GM10248 (cell line): ENCODE data around the gene COL15A1.

ENCODE experiments used
- CTCF ChIA-PET: fragments of 300-600 bp; sonication (Branson Sonifier 250); formaldehyde crosslinking; extraction: SDS; loops from one replicate; lab custom pipeline; 2021; ENCODE audit warnings: antibody characterized with exemption; lab: Yijun Ruan, JAX
- POLR2A ChIA-PET: fragments of 350-650 bp; sonication (Branson Sonifier 250); formaldehyde crosslinking; extraction: SDS; loops from one replicate; lab custom pipeline; 2020; ENCODE audit warnings: antibody characterized with exemption; lab: Yijun Ruan, JAX
- DNase-seq: peaks from one replicate; pipeline ENCODE4 v3.0.0; 2012; ENCODE audit errors: extremely low spot score
- CTCF ChIP-seq: IDR thresholded peaks from 2 replicates; pipeline ENCODE4 v1.5.1; 2012; ENCODE audit warnings: mild to moderate bottlenecking, low read depth; ENCODE audit errors: extremely low read depth, missing control alignments, control extremely low read depth

COL15A1 gene

GRCh38 chr9:99103901-99104458 is 160.3 kb downstream of the COL15A1 start:
- POLR2A ChIA-PET: interaction anchor here (1.3 kb wide), 1 partner anchor 111 kb away, joined by 3 read pairs; no protein-coding TSS in a partner anchor
- DNase-seq: peak; percentile 18
- TF ChIP-seq CTCF: no peak

GRCh38 chr9:99104459-99105151 is 160.9 kb downstream of the COL15A1 start, which contains the start of gene TGFBR1:
TGFBR1 (plus strand) TSS chr9:99105113; CDS start chr9:99105206, 93 bp downstream.
- CTCF ChIA-PET: interaction anchor here (0.8 to 2.7 kb wide), 10 partner anchors 8 to 39 kb away, joined by 3 to 21 read pairs (median 8); no protein-coding TSS in a partner anchor

More at GRCh38 chr9:99103901-99104458, 160.3 kb downstream of the COL15A1 start:
- CTCF ChIA-PET: interaction anchor here (0.8 to 2.7 kb wide), 12 partner anchors 8 to 256 kb away, joined by 3 to 21 read pairs (median 4); no protein-coding TSS in a partner anchor

GRCh38 chr9:99105152-99106043 is 161.7 kb downstream of the COL15A1 start:
- ChIA-PET CTCF (interaction anchor here (2.1 to 2.7 kb wide), 6 partner anchors 8 to 35 kb away, joined by 7 to 21 read pairs (median 10); no protein-coding TSS in a partner anchor), POLR2A (interaction anchor here (1.3 kb wide), 1 partner anchor 113 kb away, joined by 3 read pairs; no protein-coding TSS in a partner anchor)
- TF ChIP-seq CTCF: no peak
- DNase-seq: peak; percentile 90

More at GRCh38 chr9:99104459-99105151, 160.9 kb downstream of the COL15A1 start, which contains the start of gene TGFBR1:
- POLR2A ChIA-PET: interaction anchor here (1.3 kb wide), 1 partner anchor 112 kb away, joined by 3 read pairs; no protein-coding TSS in a partner anchor
- no peak for TF ChIP-seq CTCF
- peak; percentile 98 for DNase-seq

- TF ChIP-seq CTCF: no peak
- DNase-seq: no peak
- CTCF ChIA-PET: interaction anchor here (2.1 to 2.3 kb wide), 2 partner anchors 10 to 35 kb away, joined by 9 to 15 read pairs; no protein-coding TSS in a partner anchor
- POLR2A ChIA-PET: no interaction called here
Observed at GRCh38 chr9:99106044-99106375, 162.3 kb downstream of the COL15A1 start.

GRCh38 chr9:99107421-99107820 is 163.7 kb downstream of the COL15A1 start:
- no peak for DNase-seq
- ChIA-PET CTCF (interaction anchor here (2.1 kb wide), 1 partner anchor 33 kb away, joined by 15 read pairs; no protein-coding TSS in a partner anchor), POLR2A (no interaction called here)
- TF ChIP-seq CTCF: no peak
